Measurements from ENCODE around the gene RD3L.

Gene RD3L

GRCh38 chr14:103941973-103942736 lies at the start of gene RD3L:
RD3L (minus strand) TSS chr14:103942529; CDS start chr14:103941695, 834 bp downstream.
- no peak for DNase-seq

DNA sequence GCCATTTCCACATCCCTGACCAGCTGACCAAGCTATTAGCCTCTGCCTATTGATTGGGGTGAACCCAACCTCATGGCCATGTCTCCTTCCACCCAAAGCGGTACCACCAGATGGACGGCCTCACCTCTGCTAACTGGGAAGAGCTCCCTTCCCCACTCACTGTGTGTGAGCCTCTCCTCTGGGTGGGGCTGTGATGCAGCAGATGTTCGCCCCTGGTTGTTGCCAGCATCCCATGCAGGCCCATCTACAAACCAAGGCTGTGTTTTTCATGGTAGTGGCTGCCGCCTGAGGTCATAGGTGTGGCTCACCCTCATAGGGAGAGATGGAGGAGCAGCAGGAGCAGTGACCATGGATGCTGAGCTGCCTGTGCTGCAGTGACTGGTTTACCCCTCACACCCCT lies 47.6 kb upstream of the RD3L start:
- DNase-seq = no peak

GRCh38 chr14:103989034-103989433 lies 46.7 kb upstream of the RD3L start:
- DNase-seq = no peak

GRCh38 chr14:103984196-103984595 lies 41.9 kb upstream of the RD3L start:
- DNase-seq = no peak

- DNase-seq = peak; percentile 41
Measured at GRCh38 chr14:103980623-103981238, 38.4 kb upstream of the RD3L start.

GRCh38 chr14:103974575-103974974 lies 32.2 kb upstream of the RD3L start:
- no peak for DNase-seq

- no peak for DNase-seq
Measured at GRCh38 chr14:103973354-103973753, 31.0 kb upstream of the RD3L start.

DNA sequence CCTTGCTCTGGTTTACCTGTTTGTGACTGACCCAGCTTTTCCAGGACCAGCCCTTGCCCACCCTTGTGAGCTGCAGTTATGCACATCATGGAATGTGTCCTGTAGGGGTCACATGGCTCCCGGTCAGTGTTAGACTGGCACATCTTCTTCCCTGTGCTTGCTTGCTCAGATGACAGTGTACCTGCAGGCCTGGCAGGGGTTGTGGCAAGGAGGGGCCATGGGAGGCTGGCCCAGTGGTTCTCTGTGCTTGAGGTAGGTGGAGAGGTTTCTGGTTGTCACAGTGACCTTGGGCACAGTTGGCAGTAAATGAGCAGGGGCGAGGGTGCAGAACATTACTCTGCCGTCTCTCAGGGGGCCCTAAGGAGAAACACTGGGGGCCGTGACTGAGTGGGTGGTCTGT lies 27.6 kb upstream of the RD3L start:
- DNase-seq = no peak

DNA sequence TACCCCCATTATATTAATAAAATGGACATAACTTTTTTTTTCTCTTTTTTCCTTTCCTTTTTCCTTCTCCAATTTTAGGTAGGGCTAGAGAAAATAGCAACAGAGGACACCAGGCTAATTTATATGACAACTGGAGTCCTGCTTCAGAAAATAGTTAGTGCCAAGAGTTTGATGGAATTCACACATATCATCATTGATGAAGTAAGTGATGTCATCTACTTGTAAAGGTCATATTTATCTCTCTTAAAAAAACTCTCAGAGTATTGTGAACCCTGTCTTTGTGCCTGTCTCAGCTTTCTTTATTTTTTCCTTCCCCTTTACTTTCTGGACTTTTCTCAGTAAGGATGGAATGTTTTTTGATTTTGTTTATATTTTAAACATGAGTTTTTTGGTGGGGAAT lies 24.3 kb upstream of the RD3L start:
- no peak for DNase-seq

DNA sequence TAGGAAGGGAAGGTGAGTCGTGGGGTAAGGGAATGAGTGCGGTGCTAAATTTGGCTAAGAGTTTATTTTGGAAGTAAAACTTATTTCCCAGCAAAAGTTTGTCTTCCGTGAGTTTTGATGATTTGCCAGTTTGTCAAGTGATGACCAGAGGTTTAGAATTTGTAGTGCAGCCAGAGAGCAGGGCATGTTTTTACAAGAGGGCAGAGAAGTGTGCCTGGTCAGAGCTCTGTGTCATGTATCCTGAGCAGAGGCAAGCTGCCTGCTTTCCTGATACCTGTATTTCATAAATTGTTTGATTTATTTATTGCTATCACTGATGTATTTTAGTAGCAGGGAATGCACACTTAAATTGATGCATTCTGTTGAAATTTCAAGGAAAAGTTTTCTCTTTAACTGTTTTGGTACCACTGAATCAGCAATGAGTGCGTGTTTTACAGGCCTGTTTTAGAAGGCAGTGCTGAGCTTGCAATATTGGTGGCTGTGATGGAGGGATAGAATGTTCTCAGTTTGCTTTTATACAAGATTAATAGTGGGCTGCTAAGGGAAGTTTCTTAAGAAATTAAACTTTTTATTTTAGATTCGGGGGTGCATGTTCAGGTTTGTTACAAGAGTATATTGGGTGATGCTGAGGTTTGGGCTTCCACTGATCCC lies 19.7 kb upstream of the RD3L start:
- no peak for DNase-seq

DNA sequence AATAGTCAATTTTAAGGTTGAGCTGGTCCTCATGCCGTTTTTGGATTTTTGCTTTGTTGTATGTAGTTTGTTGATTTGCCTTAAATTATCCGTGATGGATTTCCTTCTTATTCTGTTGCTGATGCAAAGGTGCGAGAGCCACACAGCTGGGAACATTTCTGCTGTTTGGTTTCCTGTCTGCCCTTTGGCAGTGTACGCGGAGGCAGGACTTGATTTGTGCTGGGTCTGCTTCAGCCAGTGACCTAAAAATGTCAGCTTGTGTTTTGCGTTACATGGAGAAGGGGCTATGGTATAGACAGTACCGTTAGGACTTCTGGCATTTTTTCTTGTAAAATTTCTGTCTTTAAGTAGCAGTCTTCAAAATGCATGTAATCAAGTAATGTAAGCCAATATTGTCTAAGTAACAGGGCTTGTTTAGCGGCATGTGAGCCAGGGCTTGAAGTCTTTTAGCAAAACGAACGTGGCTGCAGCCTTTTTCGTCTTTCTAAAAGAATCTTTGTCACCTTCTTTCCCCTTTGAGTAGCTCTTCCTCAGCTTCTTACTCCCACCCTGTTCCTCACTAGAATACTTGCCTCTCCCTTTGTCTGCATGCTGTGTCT lies 18.2 kb upstream of the RD3L start:
- DNase-seq = no peak

GRCh38 chr14:103949131-103949790 lies 6.9 kb upstream of the RD3L start:
- no peak for DNase-seq

GRCh38 chr14:103948442-103948841 lies 6.1 kb upstream of the RD3L start:
- no peak for DNase-seq

- DNase-seq = no peak
Measured at GRCh38 chr14:103946975-103947374, 4.6 kb upstream of the RD3L start.

GRCh38 chr14:103943673-103944072 lies 1.3 kb upstream of the RD3L start:
- no peak for DNase-seq

- no peak for DNase-seq
Measured at GRCh38 chr14:103941462-103941861, 867 bp downstream of the RD3L start.

GRCh38 chr14:103935102-103935501 lies 7.2 kb downstream of the RD3L start:
- DNase-seq = no peak

DNA sequence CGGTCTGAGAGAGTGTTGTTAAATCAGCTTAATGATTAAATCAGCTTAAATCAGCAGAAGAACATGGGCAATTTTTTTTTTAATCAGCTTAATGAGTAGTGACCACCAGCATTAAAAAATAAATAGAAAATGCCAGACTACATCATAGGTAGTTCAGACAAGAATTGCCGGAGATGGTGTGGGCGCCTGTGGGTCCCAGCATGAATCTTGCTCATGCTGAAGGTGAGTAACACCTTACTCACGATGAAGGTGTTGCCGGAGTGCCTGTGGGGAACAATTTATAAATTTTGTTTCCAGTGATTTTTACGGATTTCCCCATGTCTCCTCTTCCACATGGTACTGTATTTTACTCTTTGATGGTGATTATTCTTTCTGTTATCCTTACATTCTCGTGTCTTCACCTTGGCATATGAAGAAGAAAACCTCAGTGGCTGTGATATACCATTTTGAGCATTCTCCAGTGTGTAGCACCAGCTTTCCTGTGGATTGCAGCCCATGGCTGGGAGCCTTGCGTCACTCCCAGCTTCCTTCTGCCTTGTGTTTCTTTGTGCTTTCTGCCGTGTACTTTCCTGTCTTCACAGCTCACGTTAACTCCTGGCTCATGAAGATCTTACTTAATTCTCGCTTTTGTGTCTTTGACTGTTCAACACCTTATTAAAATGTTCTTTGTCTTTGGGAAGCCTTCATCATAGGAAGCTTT lies 9.4 kb downstream of the RD3L start:
- DNase-seq = no peak

DNA sequence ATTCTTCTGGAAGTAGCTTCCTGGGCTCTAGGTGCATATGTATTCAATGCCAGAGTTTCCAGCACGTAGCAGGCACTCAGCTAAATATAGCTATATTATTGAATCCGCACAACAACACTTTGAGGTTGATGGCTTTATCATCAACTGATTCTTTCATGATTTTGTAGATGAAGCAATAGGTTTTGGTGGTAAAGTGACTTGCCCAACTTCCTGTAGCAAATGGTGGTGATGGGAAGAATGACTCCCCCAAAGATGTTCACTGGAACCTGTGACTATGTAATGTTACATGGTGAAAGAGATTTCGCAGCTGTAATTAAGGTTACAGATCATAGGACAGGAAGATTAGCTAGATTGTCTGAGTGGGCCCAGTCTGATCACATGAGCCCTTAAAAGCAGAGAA lies 10.9 kb downstream of the RD3L start:
- no peak for DNase-seq

DNA sequence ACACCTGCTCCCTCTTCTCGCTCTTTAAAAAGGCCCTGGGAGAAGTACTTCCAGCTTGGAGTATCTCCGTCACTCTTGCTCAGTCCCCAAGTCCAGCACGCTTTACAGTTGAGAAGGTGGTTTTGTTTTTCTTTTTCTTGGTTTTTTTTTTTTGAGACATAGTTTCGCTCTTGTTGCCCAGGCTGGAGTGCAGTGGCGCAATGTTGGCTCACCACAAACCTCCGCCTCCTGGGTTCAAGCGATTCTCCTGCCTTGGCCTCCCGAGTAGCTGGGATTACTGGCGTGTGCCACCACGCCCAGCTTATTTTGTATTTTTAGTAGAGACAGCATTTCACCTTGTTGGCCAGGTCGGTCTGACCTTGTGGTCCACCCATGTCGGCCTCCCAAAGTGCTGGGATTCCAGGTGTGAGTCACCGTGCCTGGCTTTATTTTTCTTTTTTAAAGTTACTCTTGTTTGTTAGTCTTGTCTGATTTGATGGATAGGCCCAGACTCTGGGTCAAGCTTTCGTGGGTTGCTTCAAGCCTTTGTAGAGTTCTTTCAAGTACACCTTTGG lies 12.2 kb downstream of the RD3L start:
- no peak for DNase-seq

DNA sequence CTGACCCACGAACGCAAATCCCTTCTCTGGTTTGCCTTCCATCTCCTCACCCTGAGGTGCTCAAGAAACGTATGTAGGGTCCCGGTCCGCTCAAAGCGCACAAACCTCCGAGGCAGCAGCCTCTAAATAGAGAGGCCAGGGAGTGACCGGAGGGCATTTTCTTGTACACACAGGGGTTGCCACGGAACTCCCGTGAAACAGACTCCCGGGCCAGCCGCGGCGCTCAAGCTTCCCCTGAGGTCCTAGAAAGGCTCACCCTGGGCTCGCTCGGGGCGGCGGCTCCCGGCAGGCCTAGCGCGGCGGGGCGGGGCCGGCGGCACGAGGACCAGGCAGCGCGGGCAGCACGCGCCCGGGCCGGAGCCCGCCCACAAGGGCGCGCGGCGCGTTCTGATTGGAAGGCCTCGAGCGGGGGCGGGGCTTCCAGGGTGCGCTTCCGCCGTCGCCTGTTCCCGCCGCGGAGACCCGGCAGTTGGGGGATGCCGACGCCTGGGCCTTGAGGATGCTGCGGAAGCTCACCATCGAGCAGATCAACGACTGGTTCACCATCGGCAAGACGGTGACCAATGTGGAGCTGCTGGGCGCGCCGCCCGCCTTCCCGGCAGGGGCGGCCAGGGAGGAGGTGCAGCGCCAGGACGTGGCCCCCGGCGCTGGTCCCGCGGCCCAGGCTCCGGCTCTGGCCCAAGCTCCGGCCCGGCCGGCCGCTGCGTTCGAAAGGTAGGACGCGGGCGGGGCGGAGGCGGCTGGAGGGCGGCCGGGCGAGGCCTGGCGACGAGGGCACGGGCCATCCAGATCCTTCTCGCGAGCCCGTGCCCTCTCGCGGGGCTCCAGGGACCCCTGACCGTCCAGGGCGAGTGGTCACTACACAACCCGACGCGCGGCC lies 14.1 kb downstream of the RD3L start, which contains the start of gene TDRD9:
TSS of gene TDRD9 (plus strand) at position 446 of the 880 bp plus-strand sequence. CDS start at position 500, 54 bp downstream.
- no peak for DNase-seq

Measured in COR-L47 (cell line).